GM12801 (cell line): ENCODE measurements around the gene GPR132.

Experiments
- TF ChIP-seq, protein P1 (sequence below): IDR thresholded peaks from one replicate; pipeline ENCODE4 v1.5.1; 2011; ENCODE audit warnings: control low read depth; ENCODE audit not compliant: insufficient read length; ENCODE audit errors: extremely low read depth

The GPR132 gene

DNA sequence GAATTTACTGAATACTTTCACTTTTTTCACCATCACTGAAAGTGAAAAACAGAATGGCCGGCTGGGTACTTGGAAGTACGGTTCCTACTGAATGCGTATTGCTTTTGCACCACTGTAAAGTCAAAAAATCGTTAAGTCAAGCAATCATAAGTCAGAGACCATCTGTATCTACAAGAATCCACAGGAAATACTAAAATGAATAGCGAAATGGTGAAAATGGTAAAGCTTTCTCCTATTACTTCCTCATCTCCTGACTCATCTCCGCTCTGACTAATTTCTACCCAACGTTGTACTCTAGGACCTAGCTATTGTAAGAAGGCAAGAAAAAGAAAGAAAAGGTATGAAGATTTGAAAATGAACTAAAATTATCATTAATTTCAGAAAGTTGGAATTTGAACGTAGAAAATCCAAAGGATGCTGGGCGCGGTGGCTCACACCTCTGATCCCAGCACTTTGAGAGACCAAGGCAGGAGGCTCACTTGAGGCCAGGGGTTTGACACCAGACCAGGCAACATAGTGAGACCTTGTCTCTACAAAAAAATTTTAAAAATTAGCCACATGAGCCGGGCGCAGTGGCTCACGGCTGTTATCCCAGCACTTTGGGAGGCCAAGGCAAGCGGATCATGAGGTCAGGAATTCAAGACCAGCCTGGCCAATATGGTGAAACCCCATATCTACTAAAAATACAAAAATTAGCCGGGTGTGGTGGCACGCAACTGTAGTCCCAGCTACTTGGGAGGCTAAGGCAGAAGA is 39.0 kb downstream of the GPR132 start:
- TF ChIP-seq, protein P1, sequence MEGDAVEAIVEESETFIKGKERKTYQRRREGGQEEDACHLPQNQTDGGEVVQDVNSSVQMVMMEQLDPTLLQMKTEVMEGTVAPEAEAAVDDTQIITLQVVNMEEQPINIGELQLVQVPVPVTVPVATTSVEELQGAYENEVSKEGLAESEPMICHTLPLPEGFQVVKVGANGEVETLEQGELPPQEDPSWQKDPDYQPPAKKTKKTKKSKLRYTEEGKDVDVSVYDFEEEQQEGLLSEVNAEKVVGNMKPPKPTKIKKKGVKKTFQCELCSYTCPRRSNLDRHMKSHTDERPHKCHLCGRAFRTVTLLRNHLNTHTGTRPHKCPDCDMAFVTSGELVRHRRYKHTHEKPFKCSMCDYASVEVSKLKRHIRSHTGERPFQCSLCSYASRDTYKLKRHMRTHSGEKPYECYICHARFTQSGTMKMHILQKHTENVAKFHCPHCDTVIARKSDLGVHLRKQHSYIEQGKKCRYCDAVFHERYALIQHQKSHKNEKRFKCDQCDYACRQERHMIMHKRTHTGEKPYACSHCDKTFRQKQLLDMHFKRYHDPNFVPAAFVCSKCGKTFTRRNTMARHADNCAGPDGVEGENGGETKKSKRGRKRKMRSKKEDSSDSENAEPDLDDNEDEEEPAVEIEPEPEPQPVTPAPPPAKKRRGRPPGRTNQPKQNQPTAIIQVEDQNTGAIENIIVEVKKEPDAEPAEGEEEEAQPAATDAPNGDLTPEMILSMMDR = no peak

DNA sequence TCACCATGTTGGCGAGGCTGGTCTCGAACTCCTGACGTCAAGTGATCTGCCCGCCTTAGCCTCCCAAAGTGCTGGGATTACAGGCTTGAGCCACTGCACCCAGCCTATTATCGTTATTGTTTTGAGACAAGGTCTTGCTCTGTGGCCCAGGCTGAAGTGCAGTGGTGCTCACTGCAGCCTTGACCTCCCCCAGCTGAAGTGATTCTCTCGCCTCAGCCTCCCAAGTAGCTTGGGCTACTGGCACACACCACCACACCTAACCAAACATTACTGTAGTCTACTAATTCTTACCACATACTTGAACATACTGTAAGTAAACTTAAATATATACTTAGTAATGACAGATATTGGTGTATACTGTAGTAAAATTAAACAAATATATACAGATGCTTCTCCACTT is 39.8 kb downstream of the GPR132 start:
- TF ChIP-seq, protein P1 = no peak

DNA sequence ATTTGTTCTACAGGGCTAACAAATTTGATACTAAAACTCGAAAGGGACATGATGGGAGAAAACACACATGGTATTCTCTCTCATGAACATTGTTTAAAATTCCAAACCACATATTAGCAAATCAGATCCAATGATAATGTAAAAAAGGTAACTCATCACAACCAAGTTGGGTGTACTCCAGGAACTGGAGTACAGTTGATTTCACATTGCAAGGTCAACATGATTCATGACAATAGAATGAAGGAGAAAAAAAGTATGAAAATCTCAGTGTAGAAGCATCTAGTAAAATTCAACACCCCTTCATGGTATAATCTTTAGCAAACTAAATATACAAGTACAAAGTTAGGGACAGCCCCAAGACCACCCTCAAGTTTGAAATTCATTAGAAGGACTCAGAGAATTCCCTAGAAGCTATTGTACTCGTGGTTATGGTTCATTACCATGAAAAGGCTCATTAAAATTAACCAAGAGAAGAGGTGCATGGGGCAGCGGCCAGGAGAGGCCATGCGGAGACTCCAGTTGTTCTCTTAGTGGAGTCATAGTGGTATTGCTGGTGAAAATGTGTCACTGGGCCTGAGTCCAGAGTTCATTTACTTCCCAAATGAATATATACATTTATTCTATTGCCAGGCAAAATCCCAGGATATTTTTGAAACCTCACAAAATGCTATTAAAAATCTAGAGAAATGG is 41.3 kb downstream of the GPR132 start:
- TF ChIP-seq, protein P1 = no peak

DNA sequence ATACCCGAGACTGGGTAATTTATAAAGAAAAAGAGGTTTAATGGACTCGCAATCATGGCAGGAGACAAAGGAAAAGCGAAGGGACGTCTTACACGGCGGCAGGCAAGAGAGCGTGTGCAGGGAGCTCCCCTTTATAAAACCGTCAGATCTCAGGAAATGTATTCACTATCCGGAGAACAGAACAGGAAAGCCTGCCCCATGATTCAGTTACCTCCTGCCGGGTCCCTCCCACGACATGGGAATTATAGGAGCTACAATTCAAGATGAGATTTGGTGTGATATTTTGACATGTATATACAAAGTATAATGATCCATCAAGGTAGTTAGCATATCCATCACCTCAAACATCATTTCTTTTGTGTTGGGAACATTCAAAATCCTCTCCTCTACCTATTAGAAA is 42.1 kb downstream of the GPR132 start:
- TF ChIP-seq, protein P1 = no peak

DNA sequence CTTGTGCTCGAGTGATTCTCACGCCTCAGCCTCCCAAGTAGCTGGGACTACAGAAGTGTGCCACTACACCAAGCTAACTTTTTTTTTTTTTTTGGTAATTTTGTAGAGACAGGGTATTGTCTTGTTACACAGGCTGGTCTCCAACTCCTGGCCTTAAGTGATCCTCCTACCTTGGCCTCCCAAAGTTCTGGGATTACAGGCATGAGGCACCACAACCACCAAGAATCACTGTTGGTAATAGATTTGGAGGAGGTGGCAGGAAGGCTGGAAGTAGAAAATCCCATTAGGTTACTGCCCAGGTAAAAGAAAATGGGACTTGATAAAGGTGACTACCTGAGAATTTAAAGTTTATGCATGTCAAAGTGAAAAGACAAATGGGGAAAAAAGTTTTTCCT is 43.0 kb downstream of the GPR132 start:
- TF ChIP-seq, protein P1 = no peak

DNA sequence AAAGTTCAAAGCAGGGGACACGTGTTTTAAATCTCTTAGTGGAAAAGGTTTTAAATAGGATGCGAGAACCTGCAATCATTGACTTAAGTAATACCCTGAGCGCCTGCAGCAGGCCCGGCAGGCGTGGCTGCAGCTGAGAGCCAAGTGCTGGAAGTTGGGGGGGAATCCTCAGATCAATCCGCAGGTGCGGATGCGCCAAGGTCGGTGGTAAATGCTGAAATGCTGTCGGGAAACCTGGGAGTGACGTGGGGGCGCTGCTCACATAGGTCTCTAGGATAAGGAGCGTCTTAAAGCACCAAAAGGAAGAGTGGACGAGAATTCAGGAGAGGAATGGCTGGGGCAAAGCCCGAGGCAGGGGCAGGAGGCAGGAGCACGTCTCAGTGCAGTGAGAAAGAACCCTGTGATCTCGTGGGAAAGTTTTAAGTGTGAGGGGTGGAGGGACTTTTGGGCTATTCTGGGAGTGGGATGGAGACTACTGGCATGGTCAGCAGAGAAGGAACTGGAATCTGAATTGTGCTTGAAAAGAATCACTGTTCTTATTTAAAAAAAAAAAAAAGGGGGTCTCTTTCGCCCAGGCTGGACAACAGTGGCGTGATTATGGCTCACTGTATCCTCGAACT is 43.5 kb downstream of the GPR132 start:
- TF ChIP-seq, protein P1 = no peak

DNA sequence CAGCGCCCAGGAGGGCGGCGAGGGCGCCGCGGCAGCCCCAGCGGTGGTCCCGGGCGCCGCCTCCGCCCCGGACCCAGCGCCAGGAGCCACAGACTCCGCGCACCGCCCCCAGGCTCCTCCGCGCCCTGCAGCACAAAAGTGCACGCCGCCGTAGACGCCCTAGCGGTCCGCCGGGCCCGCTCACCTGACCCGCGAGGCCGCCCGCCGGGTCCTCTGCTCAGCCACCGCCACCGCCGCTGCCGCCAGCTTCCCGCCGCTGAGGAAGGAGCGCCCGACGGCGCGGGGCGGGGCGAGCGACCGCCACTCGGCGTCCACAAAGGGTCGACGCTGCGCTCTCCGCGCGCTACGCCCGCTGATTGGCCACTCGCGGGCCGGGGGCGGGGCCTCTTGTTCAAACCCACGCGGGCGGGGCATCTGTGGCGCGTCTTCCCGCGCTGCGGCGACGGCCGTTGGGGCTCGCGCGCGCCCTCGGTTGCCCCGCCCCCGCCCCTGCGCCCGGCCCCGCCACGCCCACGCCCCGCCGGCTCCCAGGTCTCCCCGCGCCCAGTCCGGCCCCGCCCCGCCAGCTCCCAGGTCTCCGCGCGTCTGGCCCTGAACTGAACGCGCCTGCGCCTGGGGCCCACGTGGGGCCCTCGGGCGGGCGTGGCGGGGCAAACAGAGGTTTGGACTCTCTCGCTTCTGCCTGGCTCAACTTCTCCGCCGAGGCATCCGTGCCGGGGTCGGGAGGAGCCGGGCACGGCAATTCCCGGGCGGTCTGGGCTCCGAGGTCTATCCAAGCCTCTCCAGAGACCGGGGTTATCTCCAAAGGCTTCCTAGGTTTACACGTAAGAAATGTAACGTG is 44.2 kb downstream of the GPR132 start, which contains the start of gene CDCA4:
CDCA4 (minus strand) TSS at position 269 of the 841 bp plus-strand sequence. CDS start 9,154 bp downstream, outside the sequence.
- TF ChIP-seq, protein P1 = no peak
